HG03066 (cell line): ENCODE results near the gene PPP1R9B.

Experiments used
- ATAC-seq: cut with Tn5 transposase; IDR thresholded peaks from one replicate; pipeline ENCODE4 v1.9.1; 2021; ENCODE audit warnings: low read depth; ENCODE audit not compliant: unreplicated experiment

Gene PPP1R9B

GRCh38 chr17:50174444-50174843, 24.0 kb upstream of the PPP1R9B start:
- ATAC-seq = no peak

GRCh38 chr17:50173335-50173941, 23.0 kb upstream of the PPP1R9B start:
- no peak for ATAC-seq

- ATAC-seq = no peak
These were observed 22.5 kb upstream of the PPP1R9B start for GRCh38 chr17:50172936-50173334.

GRCh38 chr17:50172130-50172529, 21.7 kb upstream of the PPP1R9B start:
- no peak for ATAC-seq

GRCh38 chr17:50171371-50172071, 21.0 kb upstream of the PPP1R9B start:
- ATAC-seq = no peak

GRCh38 chr17:50170662-50171370, 20.3 kb upstream of the PPP1R9B start:
- ATAC-seq = peak; percentile 72

GRCh38 chr17:50169881-50170459, 19.5 kb upstream of the PPP1R9B start:
- ATAC-seq = no peak

GRCh38 chr17:50169121-50169764, 18.8 kb upstream of the PPP1R9B start:
- ATAC-seq = no peak

GRCh38 chr17:50168319-50168718, 17.8 kb upstream of the PPP1R9B start:
- ATAC-seq = no peak

GRCh38 chr17:50167371-50167770, 16.9 kb upstream of the PPP1R9B start:
- no peak for ATAC-seq

GRCh38 chr17:50166518-50167181, 16.2 kb upstream of the PPP1R9B start:
- no peak for ATAC-seq

GRCh38 chr17:50165867-50166517, 15.5 kb upstream of the PPP1R9B start, which contains the start of gene SGCA:
SGCA (plus strand) TSS chr17:50166005; CDS start chr17:50166041, 36 bp downstream.
- ATAC-seq = no peak

GRCh38 chr17:50165466-50165865, 15.0 kb upstream of the PPP1R9B start:
- no peak for ATAC-seq

GRCh38 chr17:50165066-50165465, 14.6 kb upstream of the PPP1R9B start:
- ATAC-seq = no peak

GRCh38 chr17:50164697-50164988, 14.2 kb upstream of the PPP1R9B start:
- no peak for ATAC-seq

- no peak for ATAC-seq
These were observed 13.6 kb upstream of the PPP1R9B start for GRCh38 chr17:50163843-50164696.

GRCh38 chr17:50162466-50163254, 12.2 kb upstream of the PPP1R9B start:
- no peak for ATAC-seq

GRCh38 chr17:50161911-50162288, 11.4 kb upstream of the PPP1R9B start:
- ATAC-seq = no peak
